KMS-11 (cell line): Measurements from ENCODE around the gene ARL6IP4.

ENCODE experiments used
- H2AFZ ChIP-seq: fragments of 200-600 bp; sonication (generic); 2 replicates; pipeline ENCODE4 v1.6.1; 2016; ENCODE audit warnings: antibody characterized with exemption, mixed run types, low read depth
- H3K27ac ChIP-seq: fragments of 200-600 bp; sonication (generic); 2 replicates; pipeline ENCODE4 v1.6.1; 2016; ENCODE audit warnings: mild to moderate bottlenecking, mixed run types
- H3K27me3 ChIP-seq: fragments of 200-600 bp; sonication (generic); 2 replicates; pipeline ENCODE4 v1.6.1; 2017; ENCODE audit warnings: mild to moderate bottlenecking, low read depth, mixed run types, moderate library complexity; ENCODE audit not compliant: insufficient read depth
- H3K36me3 ChIP-seq: fragments of 200-600 bp; sonication (generic); 2 replicates; pipeline ENCODE4 v1.6.1; 2017; ENCODE audit warnings: mild to moderate bottlenecking, mixed run types; ENCODE audit not compliant: insufficient read depth
- H3K4me1 ChIP-seq: fragments of 200-600 bp; sonication (generic); 2 replicates; pipeline ENCODE4 v1.6.1; 2016; ENCODE audit warnings: mild to moderate bottlenecking, low read depth, mixed run types; ENCODE audit not compliant: poor library complexity, severe bottlenecking
- H3K4me2 ChIP-seq: fragments of 200-600 bp; sonication (generic); 2 replicates; pipeline ENCODE4 v1.7.0; 2016; ENCODE audit warnings: mild to moderate bottlenecking, mixed run types
- H3K4me3 ChIP-seq: fragments of 200-600 bp; sonication (generic); IDR thresholded peaks from 2 replicates; pipeline ENCODE4 v1.6.1; 2017; ENCODE audit warnings: low read depth, low read length, mixed read lengths; ENCODE audit not compliant: insufficient read depth
- H3K79me2 ChIP-seq: fragments of 200-600 bp; sonication (generic); 2 replicates; pipeline ENCODE4 v1.6.1; 2016; ENCODE audit warnings: low read depth, mixed run types; ENCODE audit not compliant: insufficient read depth
- H3K9ac ChIP-seq: fragments of 200-600 bp; sonication (generic); 2 replicates; pipeline ENCODE4 v1.6.1; 2016; ENCODE audit warnings: mild to moderate bottlenecking, mixed run types
- H4K20me1 ChIP-seq: fragments of 200-600 bp; sonication (generic); 2 replicates; pipeline ENCODE4 v1.6.1; 2016; ENCODE audit warnings: mild to moderate bottlenecking, mixed run types; ENCODE audit not compliant: insufficient read depth
- TF ChIP-seq, protein P1 (sequence below): fragments of 200-600 bp; sonication (generic); conservative IDR thresholded peaks from 2 replicates; pipeline ENCODE4 v1.6.1; 2017; ENCODE audit warnings: low read depth, mild to moderate bottlenecking, antibody characterized with exemption, low read length, moderate library complexity, mixed read lengths

The ARL6IP4 gene

DNA sequence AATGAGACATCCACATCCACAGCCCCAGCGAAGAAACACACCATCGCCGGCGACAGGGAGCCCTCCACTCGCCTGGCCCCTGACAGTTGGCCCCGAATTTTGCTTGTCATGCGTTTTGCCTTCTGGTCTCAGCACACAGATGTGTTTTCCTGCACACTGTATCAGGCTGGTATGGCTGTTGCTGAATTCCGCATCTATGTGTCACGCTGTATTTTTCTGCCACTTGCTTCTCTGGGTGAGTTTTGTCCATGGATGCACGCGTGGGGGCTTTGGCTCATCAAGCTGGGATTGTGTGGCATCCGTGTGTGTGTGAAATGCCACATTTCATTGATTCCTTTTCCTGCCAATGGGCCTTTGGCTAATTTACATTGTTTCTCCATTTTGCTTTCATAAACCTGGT is 26.5 kb downstream of the ARL6IP4 start:
- Histone ChIP-seq H4K20me1 (no peaks in the 10 kb centered on the region), H3K4me1 (no peaks in the 10 kb centered on the region), H2AFZ (no peak overlapping the region), H3K4me3 (no peak overlapping the region), H3K4me2 (no peak overlapping the region), H3K79me2 (no peaks in the 10 kb centered on the region), H3K36me3 (no peaks in the 10 kb centered on the region), H3K27me3 (no peaks in the 10 kb centered on the region), H3K9ac (no peak overlapping the region), H3K27ac (no peak overlapping the region)
- TF ChIP-seq, protein P1, sequence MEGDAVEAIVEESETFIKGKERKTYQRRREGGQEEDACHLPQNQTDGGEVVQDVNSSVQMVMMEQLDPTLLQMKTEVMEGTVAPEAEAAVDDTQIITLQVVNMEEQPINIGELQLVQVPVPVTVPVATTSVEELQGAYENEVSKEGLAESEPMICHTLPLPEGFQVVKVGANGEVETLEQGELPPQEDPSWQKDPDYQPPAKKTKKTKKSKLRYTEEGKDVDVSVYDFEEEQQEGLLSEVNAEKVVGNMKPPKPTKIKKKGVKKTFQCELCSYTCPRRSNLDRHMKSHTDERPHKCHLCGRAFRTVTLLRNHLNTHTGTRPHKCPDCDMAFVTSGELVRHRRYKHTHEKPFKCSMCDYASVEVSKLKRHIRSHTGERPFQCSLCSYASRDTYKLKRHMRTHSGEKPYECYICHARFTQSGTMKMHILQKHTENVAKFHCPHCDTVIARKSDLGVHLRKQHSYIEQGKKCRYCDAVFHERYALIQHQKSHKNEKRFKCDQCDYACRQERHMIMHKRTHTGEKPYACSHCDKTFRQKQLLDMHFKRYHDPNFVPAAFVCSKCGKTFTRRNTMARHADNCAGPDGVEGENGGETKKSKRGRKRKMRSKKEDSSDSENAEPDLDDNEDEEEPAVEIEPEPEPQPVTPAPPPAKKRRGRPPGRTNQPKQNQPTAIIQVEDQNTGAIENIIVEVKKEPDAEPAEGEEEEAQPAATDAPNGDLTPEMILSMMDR = no peak

DNA sequence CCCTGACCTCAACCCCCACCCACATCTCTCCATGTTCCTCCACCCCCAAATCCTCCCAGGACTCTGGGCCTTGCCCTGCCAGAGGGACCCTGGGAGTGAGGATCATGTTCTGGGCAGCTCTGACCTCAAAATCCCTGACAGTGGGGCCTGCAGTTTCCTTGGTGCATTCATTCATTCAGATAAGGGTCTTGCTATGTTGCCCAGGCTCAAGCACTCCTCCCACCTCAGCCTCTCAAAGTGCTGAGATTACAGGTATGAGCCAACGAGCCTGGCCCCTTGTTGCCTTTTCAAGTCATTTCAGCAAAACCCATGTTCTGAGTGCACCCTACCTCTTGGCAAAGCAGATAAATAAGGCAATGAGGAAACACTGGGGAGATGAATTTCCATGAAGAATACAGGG is 29.6 kb downstream of the ARL6IP4 start:
- Histone ChIP-seq H4K20me1 (no peaks in the 10 kb centered on the region), H3K4me2 (no peak overlapping the region), H3K27ac (no peak overlapping the region), H3K36me3 (no peaks in the 10 kb centered on the region), H3K4me1 (no peaks in the 10 kb centered on the region), H2AFZ (no peak overlapping the region), H3K79me2 (no peaks in the 10 kb centered on the region), H3K9ac (no peak overlapping the region), H3K4me3 (no peak overlapping the region), H3K27me3 (no peaks in the 10 kb centered on the region)
- TF ChIP-seq, protein P1 = no peak

DNA sequence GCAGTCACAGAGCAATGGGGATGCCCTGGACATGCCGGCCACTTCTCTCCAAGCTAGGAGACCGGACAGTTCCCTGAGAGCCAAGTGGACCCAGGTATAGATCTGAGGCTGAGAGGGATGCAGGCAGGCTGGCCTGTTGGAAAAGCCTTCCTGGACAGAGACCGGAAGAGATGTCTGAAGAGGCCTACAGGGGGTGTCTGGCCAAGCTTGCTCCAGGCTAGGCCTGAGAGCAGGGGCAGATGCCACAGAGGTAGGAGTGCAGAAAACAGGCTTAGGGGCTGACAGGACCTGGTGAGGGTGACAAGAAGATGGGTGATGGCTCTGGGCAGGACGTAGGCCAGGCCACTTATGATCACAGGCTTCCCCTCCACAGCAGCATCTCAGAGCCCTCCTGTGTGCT is 30.2 kb downstream of the ARL6IP4 start:
- Histone ChIP-seq H3K4me3 (no peak overlapping the region), H3K4me2 (no peak overlapping the region), H4K20me1 (no peaks in the 10 kb centered on the region), H3K27me3 (no peaks in the 10 kb centered on the region), H3K36me3 (no peaks in the 10 kb centered on the region), H3K4me1 (no peaks in the 10 kb centered on the region), H3K27ac (no peak overlapping the region), H3K79me2 (no peaks in the 10 kb centered on the region), H3K9ac (no peak overlapping the region), H2AFZ (no peak overlapping the region)
- TF ChIP-seq, protein P1 = no peak

DNA sequence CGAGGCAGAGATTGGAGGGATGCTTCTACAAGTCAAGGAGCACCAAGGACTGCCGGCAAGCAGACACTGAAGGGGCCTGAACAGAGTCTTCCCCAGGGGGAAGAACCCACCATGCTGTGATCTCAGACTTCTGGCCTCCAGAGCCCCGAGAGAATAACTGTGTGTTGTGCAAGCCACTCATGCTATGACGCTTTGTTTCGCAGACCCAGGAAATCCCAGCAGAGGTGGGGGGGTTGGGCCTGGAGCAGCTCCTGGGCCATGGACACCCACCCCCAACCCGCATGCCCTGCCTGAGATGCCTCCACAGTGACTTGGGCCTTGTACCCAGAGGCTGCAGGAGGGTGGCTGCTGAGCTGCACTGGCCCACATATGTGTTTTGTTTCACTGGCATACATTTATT is 31.2 kb downstream of the ARL6IP4 start:
- Histone ChIP-seq H3K27ac (no peak overlapping the region), H2AFZ (no peak overlapping the region), H3K79me2 (no peaks in the 10 kb centered on the region), H3K4me3 (no peak overlapping the region), H3K36me3 (no peaks in the 10 kb centered on the region), H3K9ac (no peak overlapping the region), H3K4me1 (no peaks in the 10 kb centered on the region), H4K20me1 (no peaks in the 10 kb centered on the region), H3K27me3 (no peaks in the 10 kb centered on the region), H3K4me2 (no peak overlapping the region)
- TF ChIP-seq, protein P1 = no peak
